HCT116 (cell line): ENCODE results near the gene TXNRD3. TPM values are rescaled to one million over a fixed set of nuclear protein-coding genes. Genes with fewer than 3 reads are reported as not detected.

Source experiments
- ATAC-seq: fragments of 200-7000 bp; cut with Tn5 transposase; 2 replicates; pipeline ENCODE4 v1.9.1; 2020; ENCODE audit warnings: mild to moderate bottlenecking, moderate library complexity
- BruUV-seq: library from RNA; stranded (reverse); fragments of 400-500 nt; replicated peaks from 2 replicates; lab custom pipeline; 2021; lab: Mats Ljungman, UMichigan
- CTCF ChIA-PET: fragments of 300-600 bp; sonication (Branson Sonifier 250); formaldehyde crosslinking; loops from one replicate; lab custom pipeline; 2021; ENCODE audit warnings: antibody characterized with exemption; lab: Charles Lee
- POLR2A ChIA-PET: fragments of 300-600, 350-600 bp; sonication (Branson Sonifier 250); formaldehyde crosslinking; loops from one replicate; lab custom pipeline; 2021; ENCODE audit warnings: antibody characterized with exemption; lab: Charles Lee
- RAD21 ChIA-PET, 2 experiments: fragments of 300-600 bp; sonication (Branson Sonifier 250); formaldehyde crosslinking; loops; one replicate each; lab custom pipeline; 2023; ENCODE audit warnings: low total read pairs in 2 of 2; ENCODE audit not compliant: uncharacterized antibody in 2 of 2, unreplicated experiment in 2 of 2, low non-redundant PET in 1 of 2; lab: Charles Lee
- DNase-seq: peaks from one replicate; pipeline ENCODE4 v3.0.0-alpha.2; 2010; ENCODE audit warnings: low read depth, low spot score
- H2AFZ ChIP-seq: fragments of 200-600 bp; shearing (Covaris generic), sonication (generic); 2 replicates; pipeline ENCODE4 v1.6.1; 2017; ENCODE audit warnings: low read depth, mixed run types, mixed read lengths, antibody characterized with exemption, low read length; ENCODE audit not compliant: poor library complexity, severe bottlenecking
- H3K27ac ChIP-seq: 2 replicates; pipeline ENCODE4 v1.5.1; 2012; ENCODE audit warnings: low read depth, low read length
- H3K27me3 ChIP-seq: fragments of 200-600 bp; sonication (generic); 2 replicates; pipeline ENCODE4 v1.6.1; 2016; ENCODE audit warnings: mixed run types, low read length, mixed read lengths; ENCODE audit not compliant: insufficient read depth
- H3K36me3 ChIP-seq, 2 experiments: fragments of 200-500 bp in 1 of 2; fragments of 200-600 bp in 1 of 2; sonication (Bioruptor generic) in 1 of 2; sonication (generic) in 1 of 2; 2 replicates each; pipeline versions ENCODE4 v1.5.1 to v1.6.1; 2014 to 2016; ENCODE audit warnings: low read length in 2 of 2, inconsistent platforms in 1 of 2, mixed read lengths in 1 of 2, mixed run types in 1 of 2; ENCODE audit not compliant: insufficient read depth in 2 of 2, control insufficient read depth in 1 of 2
- H3K4me1 ChIP-seq, 2 experiments: fragments of 200-600 bp in 1 of 2; sonication (generic) in 1 of 2; 2 replicates each; pipeline versions ENCODE4 v1.5.1 to v1.6.1; 2012 to 2017; ENCODE audit warnings: low read length in 2 of 2, inconsistent platforms in 1 of 2, mild to moderate bottlenecking in 1 of 2, mixed read lengths in 1 of 2, mixed run types in 1 of 2, moderate library complexity in 1 of 2; ENCODE audit not compliant: insufficient read depth in 2 of 2, control insufficient read depth in 1 of 2
- H3K4me2 ChIP-seq: fragments of 200-600 bp; sonication (generic); 2 replicates; pipeline ENCODE4 v1.6.1; 2017; ENCODE audit warnings: mixed run types, low read length, mixed read lengths
- H3K4me3 ChIP-seq, 2 experiments: fragments of 200-600 bp in 1 of 2; sonication (generic) in 1 of 2; replicated peaks in 1 of 2; 2 replicates each; pipeline ENCODE4 v1.5.1; 2011 to 2016; ENCODE audit warnings: low read length in 2 of 2, control low read depth in 1 of 2, low read depth in 1 of 2, mild to moderate bottlenecking in 1 of 2, mixed read lengths in 1 of 2, mixed run types in 1 of 2
- H3K79me2 ChIP-seq: fragments of 200-600 bp; sonication (generic); 2 replicates; pipeline ENCODE4 v1.6.1; 2017; ENCODE audit warnings: mild to moderate bottlenecking, mixed run types, low read length, moderate library complexity, mixed read lengths; ENCODE audit not compliant: insufficient read depth
- H3K9ac ChIP-seq: fragments of 200-600 bp; sonication (generic); 2 replicates; pipeline ENCODE4 v1.6.1; 2016; ENCODE audit warnings: low read length, mixed read lengths
- H3K9me2 ChIP-seq: fragments of 200-600 bp; sonication (generic), shearing (Covaris generic); 2 replicates; pipeline ENCODE4 v1.6.1; 2017; ENCODE audit warnings: mixed run types, mild to moderate bottlenecking, moderate library complexity; ENCODE audit not compliant: insufficient read depth
- H3K9me3 ChIP-seq, 2 experiments: fragments of 200-500 bp in 1 of 2; fragments of 200-600 bp in 1 of 2; sonication (Bioruptor generic) in 1 of 2; sonication (generic) in 1 of 2; 2 replicates each; pipeline ENCODE4 v1.6.1; 2014 to 2017; ENCODE audit warnings: low read length in 2 of 2, mixed read lengths in 2 of 2, inconsistent platforms in 1 of 2, low read depth in 1 of 2, mild to moderate bottlenecking in 1 of 2, mixed run types in 1 of 2, moderate library complexity in 1 of 2; ENCODE audit not compliant: control insufficient read depth in 1 of 2, insufficient read depth in 1 of 2
- H4K20me1 ChIP-seq: fragments of 200-600 bp; sonication (generic), shearing (Covaris generic); 2 replicates; pipeline ENCODE4 v1.6.1; 2017; ENCODE audit warnings: mixed run types, mild to moderate bottlenecking, moderate library complexity; ENCODE audit not compliant: insufficient read depth
- CBX3 ChIP-seq: IDR thresholded peaks from 2 replicates; pipeline ENCODE4 v1.6.1; 2012; ENCODE audit warnings: low read depth
- CTCF ChIP-seq, 3 experiments: fragments of 200-600 bp in 1 of 3; sonication (generic) in 1 of 3; IDR thresholded peaks in 2 of 3; conservative IDR thresholded peaks in 1 of 3; 2 replicates each; pipeline ENCODE4 v1.5.1; 2012 to 2017; ENCODE audit warnings: low read depth in 2 of 3, low read length in 2 of 3, antibody characterized with exemption in 1 of 3, borderline replicate concordance in 1 of 3, control low read depth in 1 of 3, mild to moderate bottlenecking in 1 of 3, mixed read lengths in 1 of 3, mixed run types in 1 of 3, moderate library complexity in 1 of 3; ENCODE audit not compliant: insufficient read depth in 1 of 3
- EZH2 ChIP-seq: fragments of 200-600 bp; sonication (generic); IDR thresholded peaks from 2 replicates; pipeline ENCODE4 v1.6.1; 2017; ENCODE audit warnings: antibody characterized with exemption, mixed run types
- EZH2phosphoT487 ChIP-seq: fragments of 200-600 bp; IDR thresholded peaks from 2 replicates; pipeline ENCODE4 v1.6.1; 2018; ENCODE audit warnings: antibody characterized with exemption, borderline replicate concordance
- POLR2A ChIP-seq: IDR thresholded peaks from 2 replicates; pipeline ENCODE4 v1.7.0; 2011; ENCODE audit warnings: borderline replicate concordance; ENCODE audit not compliant: insufficient read depth, insufficient read length; ENCODE audit errors: extremely low read depth
- RAD21 ChIP-seq: IDR thresholded peaks from 2 replicates; pipeline ENCODE4 v1.6.1; 2012; ENCODE audit warnings: low read depth, mild to moderate bottlenecking
- SIN3A ChIP-seq: IDR thresholded peaks from 2 replicates; pipeline ENCODE4 v1.6.1; 2012; ENCODE audit warnings: low read depth
- SP1 ChIP-seq: IDR thresholded peaks from 2 replicates; pipeline ENCODE4 v1.6.1; 2012; ENCODE audit warnings: low read depth
- YY1 ChIP-seq: IDR thresholded peaks from 2 replicates; pipeline ENCODE4 v1.6.1; 2011; ENCODE audit warnings: low read length, low read depth, moderate library complexity, mild to moderate bottlenecking; ENCODE audit not compliant: insufficient replicate concordance; ENCODE audit errors: extremely low read depth
- ZFX ChIP-seq: fragments of 450-650 bp; IDR thresholded peaks from 2 replicates; pipeline ENCODE4 v1.6.1; 2017
- intact Hi-C: fragments of 100-400 bp; cut with micrococcal nuclease; formaldehyde crosslinking; loops from 2 replicates; pipeline ENCODE4 v1.10.0; 2022
- total RNA-seq: library from RNA; stranded (reverse); gene quantifications from one replicate; pipeline ENCODE4 v1.2.1, GENCODE V29; 2021; ENCODE audit not compliant: unreplicated experiment
- TF ChIP-seq, protein P1 (sequence below): IDR thresholded peaks from 2 replicates; pipeline ENCODE4 v1.6.1; 2012; ENCODE audit warnings: low read depth

The TXNRD3 gene
- total RNA-seq, 1 experiment from 2014 or later: 19.3 TPM

DNA sequence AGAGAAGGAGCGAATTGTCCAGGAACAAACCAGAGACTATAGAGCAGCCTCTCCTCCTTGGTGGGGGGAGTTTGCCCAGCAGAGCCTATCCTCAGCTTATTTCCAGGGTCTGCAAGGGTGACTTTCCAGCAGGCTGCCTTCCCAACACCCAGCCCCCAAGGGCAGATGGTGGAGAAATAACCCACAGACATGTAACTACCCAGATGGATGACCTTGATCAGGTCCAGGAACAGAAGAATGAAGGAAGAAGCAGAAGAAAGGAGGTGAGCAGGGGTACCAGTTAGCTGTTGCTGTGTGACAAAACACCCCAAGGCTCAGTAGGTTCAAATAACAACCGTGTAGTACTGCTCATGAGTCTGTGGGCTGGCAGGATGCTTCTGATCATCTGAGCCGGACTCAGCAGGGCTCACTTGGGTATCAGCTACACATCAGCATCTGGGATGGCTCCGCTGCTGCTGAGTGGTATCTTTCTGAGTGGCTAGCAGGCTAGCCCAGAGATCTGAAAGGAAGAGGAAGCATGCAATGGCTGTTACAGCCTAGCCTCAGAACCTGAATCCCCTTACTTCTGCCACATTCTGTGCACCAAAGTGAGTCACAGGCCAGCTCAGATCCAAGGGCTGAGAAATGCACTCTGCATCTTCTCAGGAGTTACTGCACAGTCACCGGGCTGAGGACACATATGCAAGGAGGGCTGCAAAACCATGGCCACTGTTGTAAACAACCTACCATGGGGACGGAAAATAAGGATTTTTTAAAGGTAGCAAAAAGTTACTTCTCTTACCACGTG lies 22.2 kb upstream of the TXNRD3 start:
- Histone ChIP-seq H3K9me3 (no peaks in the 10 kb centered on the region; a peak in 1 of 4 replicates), H3K36me3 (no peaks in the 10 kb centered on the region), H3K79me2 (no peaks in the 10 kb centered on the region), H2AFZ (no peak overlapping the region), H3K9me2 (no peaks in the 10 kb centered on the region), H3K27ac (no peak overlapping the region), H3K9ac (no peak overlapping the region), H3K4me2 (no peak overlapping the region), H4K20me1 (no peaks in the 10 kb centered on the region), H3K4me3 (no peak overlapping the region), H3K4me1 (peaks cover 0 to 8% of the 10 kb centered on the region in 2 experiments; a peak in 1 of 4 replicates), H3K27me3 (no peaks in the 10 kb centered on the region)
- TF ChIP-seq EZH2phosphoT487 (no peak), EZH2 (no peak), CTCF (IDR thresholded peaks at IDR 0.05 in 2 of 3, conservative IDR thresholded peaks at IDR 0.05 in 1 of 3; ENCODE audit: borderline replicate concordance in 1 of 3, insufficient read depth in 1 of 3, low read depth in 2 of 3, low read length in 2 of 3) (no peak), ZFX (no peak), SIN3A (no peak), YY1 (no peak), RAD21 (no peak), SP1 (no peak), CBX3 (no peak), POLR2A (no peak)
- TF ChIP-seq, protein P1, sequence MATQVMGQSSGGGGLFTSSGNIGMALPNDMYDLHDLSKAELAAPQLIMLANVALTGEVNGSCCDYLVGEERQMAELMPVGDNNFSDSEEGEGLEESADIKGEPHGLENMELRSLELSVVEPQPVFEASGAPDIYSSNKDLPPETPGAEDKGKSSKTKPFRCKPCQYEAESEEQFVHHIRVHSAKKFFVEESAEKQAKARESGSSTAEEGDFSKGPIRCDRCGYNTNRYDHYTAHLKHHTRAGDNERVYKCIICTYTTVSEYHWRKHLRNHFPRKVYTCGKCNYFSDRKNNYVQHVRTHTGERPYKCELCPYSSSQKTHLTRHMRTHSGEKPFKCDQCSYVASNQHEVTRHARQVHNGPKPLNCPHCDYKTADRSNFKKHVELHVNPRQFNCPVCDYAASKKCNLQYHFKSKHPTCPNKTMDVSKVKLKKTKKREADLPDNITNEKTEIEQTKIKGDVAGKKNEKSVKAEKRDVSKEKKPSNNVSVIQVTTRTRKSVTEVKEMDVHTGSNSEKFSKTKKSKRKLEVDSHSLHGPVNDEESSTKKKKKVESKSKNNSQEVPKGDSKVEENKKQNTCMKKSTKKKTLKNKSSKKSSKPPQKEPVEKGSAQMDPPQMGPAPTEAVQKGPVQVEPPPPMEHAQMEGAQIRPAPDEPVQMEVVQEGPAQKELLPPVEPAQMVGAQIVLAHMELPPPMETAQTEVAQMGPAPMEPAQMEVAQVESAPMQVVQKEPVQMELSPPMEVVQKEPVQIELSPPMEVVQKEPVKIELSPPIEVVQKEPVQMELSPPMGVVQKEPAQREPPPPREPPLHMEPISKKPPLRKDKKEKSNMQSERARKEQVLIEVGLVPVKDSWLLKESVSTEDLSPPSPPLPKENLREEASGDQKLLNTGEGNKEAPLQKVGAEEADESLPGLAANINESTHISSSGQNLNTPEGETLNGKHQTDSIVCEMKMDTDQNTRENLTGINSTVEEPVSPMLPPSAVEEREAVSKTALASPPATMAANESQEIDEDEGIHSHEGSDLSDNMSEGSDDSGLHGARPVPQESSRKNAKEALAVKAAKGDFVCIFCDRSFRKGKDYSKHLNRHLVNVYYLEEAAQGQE: no peak
- POLR2A ChIA-PET: interaction anchor here (1.0 kb wide), 1 partner anchor 154 kb away, joined by 3 read pairs; no protein-coding TSS in a partner anchor
- ATAC-seq: no peak
- no TSS peak for BruUV-seq
- intact Hi-C loops: no loop called here
- CTCF ChIA-PET: no interaction called here
- RAD21 ChIA-PET: no interaction called here
- no peak for DNase-seq
